Dermis microvascular lymphatic vessel endothelial cell (primary cell): ENCODE data around the gene MARCHF11. TPM values are rescaled to one million over a fixed set of nuclear protein-coding genes. Genes with fewer than 3 reads are reported as not detected.

ENCODE experiments used
- DNase-seq, 2 donors: peaks; one replicate each; pipeline versions ENCODE4 v3.0.0 to v3.0.0-alpha.2; 2010; ENCODE audit warnings: low read depth in 2 of 2
- total RNA-seq: library from RNA; depleted of rRNA; stranded (reverse); fragments of >200 nt; gene quantifications from 2 replicates; pipeline ENCODE4 v1.2.1, GENCODE V29; 2014

MARCHF11 gene
- total RNA-seq, 1 donor from 2014 or later, result not detected

- no peak for DNase-seq
Measured at GRCh38 chr5:16051246-16051755, 128.3 kb downstream of the MARCHF11 start.

GRCh38 chr5:16050414-16050813, 129.2 kb downstream of the MARCHF11 start:
- DNase-seq, result no peak

GRCh38 chr5:16049761-16050160, 129.8 kb downstream of the MARCHF11 start:
- no peak for DNase-seq

- no peak for DNase-seq
Measured at GRCh38 chr5:16048132-16048531, 131.5 kb downstream of the MARCHF11 start.

GRCh38 chr5:16043349-16043965, 136.1 kb downstream of the MARCHF11 start:
- DNase-seq, result no peak

- DNase-seq, result no peak
Measured at GRCh38 chr5:16037121-16037845, 142.3 kb downstream of the MARCHF11 start.

- DNase-seq, result no peak
Measured at GRCh38 chr5:16034319-16035001, 145.1 kb downstream of the MARCHF11 start.

GRCh38 chr5:16033187-16033925, 146.2 kb downstream of the MARCHF11 start:
- no peak for DNase-seq

GRCh38 chr5:16028708-16029107, 150.9 kb downstream of the MARCHF11 start:
- DNase-seq, result no peak

- no peak for DNase-seq
Measured at GRCh38 chr5:16025681-16026080, 153.9 kb downstream of the MARCHF11 start.

- DNase-seq, result no peak
Measured at GRCh38 chr5:16018970-16019369, 160.6 kb downstream of the MARCHF11 start.

GRCh38 chr5:16017720-16018119, 161.9 kb downstream of the MARCHF11 start:
- no peak for DNase-seq
